HFFc6 (cell line): Measurements from ENCODE around the gene GPC5. TPM values are rescaled to one million over a fixed set of nuclear protein-coding genes. Genes with fewer than 3 reads are reported as not detected.

Experiments used
- DNase-seq: peaks from one replicate; pipeline ENCODE4 v3.0.0-alpha.2; 2018
- H3K27ac Mint-ChIP-seq: 2 replicates; pipeline ENCODE4 v1.8.0; 2020; ENCODE audit warnings: mild to moderate bottlenecking, mixed read lengths
- H3K27me3 Mint-ChIP-seq: 2 replicates; pipeline ENCODE4 v1.8.0; 2021; ENCODE audit warnings: mild to moderate bottlenecking, moderate library complexity, mixed read lengths; ENCODE audit not compliant: insufficient read depth
- H3K36me3 Mint-ChIP-seq: 2 replicates; pipeline ENCODE4 v1.8.0; 2021; ENCODE audit warnings: low read depth, mixed read lengths
- H3K4me1 Mint-ChIP-seq: 2 replicates; pipeline ENCODE4 v1.8.0; 2020; ENCODE audit warnings: low read depth, mixed read lengths
- H3K4me3 Mint-ChIP-seq: 2 replicates; pipeline ENCODE4 v1.8.0; 2020; ENCODE audit warnings: mild to moderate bottlenecking, moderate library complexity, mixed read lengths
- H3K9me3 Mint-ChIP-seq: 2 replicates; pipeline ENCODE4 v1.8.0; 2020; ENCODE audit warnings: mild to moderate bottlenecking, mixed read lengths
- CTCF ChIP-seq: fragments of 200-600 bp; sonication (generic); IDR thresholded peaks from 2 replicates; pipeline ENCODE4 v1.5.0; 2021; ENCODE audit warnings: antibody characterized with exemption, mild to moderate bottlenecking
- total RNA-seq, 6 experiments: library from RNA; stranded (reverse); fragmentation: NEBNext Ultra II Directional; extraction: Animal tissue kit (Norgen Biotek cat#: 25700); gene quantifications; 2 replicates in 1 of 6; 3 replicates in 5 of 6; pipeline ENCODE4 v1.2.3, GENCODE V29; 2021

GPC5 gene
- total RNA-seq, 6 experiments from 2014 or later = 0.06 TPM; not detected in 5

DNA sequence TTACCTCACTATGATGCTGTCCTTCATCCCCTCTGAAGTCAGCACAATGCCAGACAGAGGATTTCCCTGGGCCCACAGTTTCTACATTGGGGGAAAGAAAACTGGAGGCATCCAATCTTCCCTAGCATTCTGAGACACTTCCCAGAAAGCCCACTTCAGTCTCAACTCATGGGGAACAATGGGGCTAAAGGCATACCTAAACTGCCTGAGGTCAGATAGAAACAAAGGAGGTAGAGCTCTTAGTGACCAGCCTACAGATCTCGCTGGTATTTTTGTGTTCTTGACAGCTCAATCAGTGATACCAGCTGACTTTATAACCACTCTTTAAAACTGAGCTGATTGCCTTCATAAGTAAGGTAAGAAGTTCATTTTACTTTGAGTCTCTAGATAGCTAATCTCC, 947.2 kb downstream of the GPC5 start:
- Mint-ChIP-seq H3K36me3 (no peaks in the 10 kb centered on the region), H3K4me1 (no peaks in the 10 kb centered on the region), H3K27me3 (no peaks in the 10 kb centered on the region), H3K9me3 (peaks cover 38% of the 10 kb centered on the region), H3K4me3 (no peak overlapping the region), H3K27ac (no peak overlapping the region)
- no peak for DNase-seq
- TF ChIP-seq CTCF = no peak

DNA sequence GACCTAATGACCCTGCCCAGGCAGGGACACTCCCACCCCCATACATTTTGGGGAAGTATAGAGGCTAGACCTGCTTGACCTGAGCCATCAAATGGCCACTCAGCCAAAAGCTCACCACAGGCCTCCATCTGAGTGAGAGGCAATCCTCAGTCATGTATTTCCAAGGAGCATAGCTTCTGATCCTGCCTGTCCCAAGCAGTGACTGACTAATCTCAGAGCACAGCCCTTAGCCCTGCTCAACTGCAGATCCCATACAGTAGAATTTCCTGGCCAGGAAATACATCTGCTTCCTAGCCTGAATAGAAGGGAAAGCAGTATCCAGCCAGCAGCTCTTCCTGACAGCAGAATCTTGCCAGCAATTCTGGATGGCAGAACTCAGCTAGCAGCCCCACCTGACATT, 947.6 kb downstream of the GPC5 start:
- no peak for TF ChIP-seq CTCF
- DNase-seq = no peak
- Mint-ChIP-seq H3K27me3 (no peaks in the 10 kb centered on the region), H3K9me3 (peaks cover 38% of the 10 kb centered on the region), H3K36me3 (no peaks in the 10 kb centered on the region), H3K27ac (no peak overlapping the region), H3K4me1 (no peaks in the 10 kb centered on the region), H3K4me3 (no peak overlapping the region)

- H3K27me3 Mint-ChIP-seq = no peaks in the 10 kb centered on the region; the same call in 1 of the 2 replicates
- H3K4me1 Mint-ChIP-seq = no peaks in the 10 kb centered on the region
- no peak overlapping the region for H3K27ac Mint-ChIP-seq
- TF ChIP-seq CTCF = no peak
- no peaks in the 10 kb centered on the region for H3K36me3 Mint-ChIP-seq
- peaks cover 44% of the 10 kb centered on the region for H3K9me3 Mint-ChIP-seq
- DNase-seq = no peak
- H3K4me3 Mint-ChIP-seq = no peak overlapping the region
These were observed 956.2 kb downstream of the GPC5 start for GRCh38 chr13:92354583-92354982.

DNA sequence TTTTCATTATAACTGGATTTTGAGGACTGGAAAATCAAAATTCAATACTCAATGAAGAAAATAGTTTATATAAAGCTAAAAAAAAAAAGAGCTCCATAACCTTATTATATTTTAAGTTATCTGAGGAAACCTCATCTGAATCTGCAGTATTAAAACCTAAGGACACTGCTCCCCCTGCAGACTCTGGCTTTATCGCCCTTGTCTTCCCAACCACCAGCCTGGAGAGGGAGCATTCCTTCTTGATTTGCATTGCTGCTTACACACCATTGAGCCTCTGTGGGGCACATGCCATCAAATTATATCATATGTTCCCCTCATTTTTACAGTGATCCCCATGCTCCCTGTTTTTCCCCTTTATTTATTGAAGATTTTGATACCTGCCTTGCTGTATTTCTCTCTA, 956.8 kb downstream of the GPC5 start:
- Mint-ChIP-seq H3K4me3 (no peak overlapping the region), H3K27ac (no peak overlapping the region), H3K4me1 (no peaks in the 10 kb centered on the region), H3K36me3 (no peaks in the 10 kb centered on the region), H3K9me3 (peaks cover 48% of the 10 kb centered on the region), H3K27me3 (no peaks in the 10 kb centered on the region; the same call in 1 of the 2 replicates)
- DNase-seq = no peak
- TF ChIP-seq CTCF = no peak

DNA sequence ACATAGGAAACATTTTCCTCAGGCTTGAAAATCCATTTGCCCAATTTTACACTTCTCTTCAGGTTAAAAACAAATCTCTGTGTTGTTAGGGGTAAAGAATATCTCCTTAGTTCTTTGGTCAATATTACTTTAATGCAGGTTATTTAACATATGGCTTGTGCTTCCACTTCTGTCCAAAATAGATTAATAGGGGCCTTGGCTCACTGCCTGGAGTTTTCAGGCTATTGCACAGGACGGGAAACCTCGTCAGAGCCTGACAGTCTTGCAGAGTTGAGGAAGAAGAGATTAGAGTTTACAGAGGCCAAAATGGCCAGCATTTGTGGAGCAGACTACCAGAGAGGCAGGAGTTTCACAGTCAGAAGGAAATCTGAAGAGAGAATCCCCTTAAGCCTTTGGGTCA, 964.3 kb downstream of the GPC5 start:
- H3K9me3 Mint-ChIP-seq = peaks cover 53% of the 10 kb centered on the region
- H3K27ac Mint-ChIP-seq = no peak overlapping the region
- no peak for DNase-seq
- peaks cover 3% of the 10 kb centered on the region; the same call in 1 of the 2 replicates for H3K36me3 Mint-ChIP-seq
- no peaks in the 10 kb centered on the region for H3K4me1 Mint-ChIP-seq
- H3K4me3 Mint-ChIP-seq = no peak overlapping the region
- no peaks in the 10 kb centered on the region; the same call in 1 of the 2 replicates for H3K27me3 Mint-ChIP-seq
- TF ChIP-seq CTCF = no peak

- no peak overlapping the region for H3K4me3 Mint-ChIP-seq
- peaks cover 37% of the 10 kb centered on the region for H3K9me3 Mint-ChIP-seq
- no peaks in the 10 kb centered on the region; the same call in 1 of the 2 replicates for H3K27me3 Mint-ChIP-seq
- H3K27ac Mint-ChIP-seq = no peak overlapping the region
- H3K4me1 Mint-ChIP-seq = no peaks in the 10 kb centered on the region
- peaks cover 4% of the 10 kb centered on the region; the same call in 1 of the 2 replicates for H3K36me3 Mint-ChIP-seq
- DNase-seq = no peak
- TF ChIP-seq CTCF = no peak
These were observed 967.5 kb downstream of the GPC5 start for GRCh38 chr13:92365904-92366303.
